Astrocyte of the cerebellum (primary cell): ENCODE results near the gene SMIM32.

Experiments used
- DNase-seq: peaks from one replicate; pipeline ENCODE4 v3.0.0-alpha.2; 2011; ENCODE audit warnings: low read depth
- H3K4me3 ChIP-seq: 2 replicates; pipeline ENCODE4 v1.5.1; 2011; ENCODE audit warnings: mild to moderate bottlenecking, low read depth, low read length, moderate library complexity
- in situ Hi-C: cut with HindIII; loops from 2 replicates; pipeline ENCODE4 v1.10.0; 2017; ENCODE audit warnings: low sequenced_read_pairs
- TF ChIP-seq, protein P1 (sequence below): IDR thresholded peaks from 2 replicates; pipeline ENCODE4 v1.5.1; 2012; ENCODE audit warnings: low read length, low read depth, moderate library complexity, mild to moderate bottlenecking; ENCODE audit errors: missing control alignments

The SMIM32 gene

DNA sequence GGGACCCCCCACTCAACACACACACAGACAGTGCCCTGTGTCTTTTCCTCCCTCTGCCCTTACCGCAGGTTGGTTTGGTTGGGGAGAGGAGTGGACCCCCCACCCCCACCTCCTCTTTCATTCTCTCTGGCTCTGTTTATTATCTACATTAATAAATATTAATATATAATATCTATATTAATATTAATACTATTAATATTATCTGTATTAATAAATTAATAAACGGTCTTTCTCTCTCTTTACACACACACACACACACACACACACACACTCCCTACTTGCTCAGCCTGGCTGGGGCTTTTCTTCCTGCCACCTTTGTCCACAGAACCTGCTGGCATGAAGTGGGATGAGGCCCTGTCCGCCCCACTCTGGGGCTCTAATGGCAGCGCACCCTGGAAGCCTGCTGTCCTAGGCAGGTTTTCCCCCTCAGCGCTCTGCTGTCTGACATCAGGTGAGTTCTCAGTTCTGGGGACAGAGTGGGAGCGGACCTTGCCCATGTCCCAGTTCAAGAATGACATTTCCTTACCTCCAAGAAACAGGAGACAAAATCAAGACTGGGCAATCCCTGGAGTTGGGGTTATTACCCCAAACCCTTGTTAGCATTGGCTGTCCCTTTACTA is 10.5 kb upstream of the SMIM32 start:
- no peak overlapping the region for H3K4me3 ChIP-seq
- in situ Hi-C loops: no loop called here

DNA sequence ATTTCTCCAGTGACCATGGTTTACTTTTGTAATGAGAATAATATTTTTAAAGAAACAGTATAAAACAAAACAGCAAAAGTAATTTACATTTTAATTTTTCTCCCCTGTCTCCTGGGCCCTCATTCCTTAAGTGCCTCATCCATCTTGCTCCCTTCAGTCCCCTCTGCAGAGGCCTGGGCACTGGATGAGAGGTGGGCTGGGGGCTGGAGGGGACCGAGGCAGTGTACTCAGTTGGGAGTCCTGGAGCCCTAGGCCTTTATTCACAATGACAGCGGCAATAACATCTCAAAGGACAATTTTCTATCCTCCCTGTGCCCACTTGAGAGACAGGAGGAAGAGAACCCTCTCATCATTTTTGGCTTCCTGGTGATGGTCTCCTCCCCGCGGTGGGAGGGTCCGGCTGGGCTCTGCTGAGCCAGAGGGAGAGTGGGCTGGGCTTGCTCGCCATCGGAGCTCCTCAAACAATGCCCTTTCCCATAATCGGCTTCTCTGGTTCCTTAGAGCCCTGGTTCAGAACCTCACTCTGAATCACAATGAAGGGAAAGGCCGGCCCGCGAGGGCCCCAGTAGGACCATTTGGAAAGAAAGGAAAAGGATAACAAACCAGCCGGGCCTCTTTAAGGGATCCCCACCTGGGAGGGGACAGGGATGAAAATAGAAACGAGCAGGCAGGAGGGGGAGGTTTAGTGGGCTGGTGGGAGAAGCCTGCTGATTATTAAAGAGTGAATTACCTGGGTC is 9.7 kb upstream of the SMIM32 start:
- no peak overlapping the region for H3K4me3 ChIP-seq
- TF ChIP-seq, protein P1, sequence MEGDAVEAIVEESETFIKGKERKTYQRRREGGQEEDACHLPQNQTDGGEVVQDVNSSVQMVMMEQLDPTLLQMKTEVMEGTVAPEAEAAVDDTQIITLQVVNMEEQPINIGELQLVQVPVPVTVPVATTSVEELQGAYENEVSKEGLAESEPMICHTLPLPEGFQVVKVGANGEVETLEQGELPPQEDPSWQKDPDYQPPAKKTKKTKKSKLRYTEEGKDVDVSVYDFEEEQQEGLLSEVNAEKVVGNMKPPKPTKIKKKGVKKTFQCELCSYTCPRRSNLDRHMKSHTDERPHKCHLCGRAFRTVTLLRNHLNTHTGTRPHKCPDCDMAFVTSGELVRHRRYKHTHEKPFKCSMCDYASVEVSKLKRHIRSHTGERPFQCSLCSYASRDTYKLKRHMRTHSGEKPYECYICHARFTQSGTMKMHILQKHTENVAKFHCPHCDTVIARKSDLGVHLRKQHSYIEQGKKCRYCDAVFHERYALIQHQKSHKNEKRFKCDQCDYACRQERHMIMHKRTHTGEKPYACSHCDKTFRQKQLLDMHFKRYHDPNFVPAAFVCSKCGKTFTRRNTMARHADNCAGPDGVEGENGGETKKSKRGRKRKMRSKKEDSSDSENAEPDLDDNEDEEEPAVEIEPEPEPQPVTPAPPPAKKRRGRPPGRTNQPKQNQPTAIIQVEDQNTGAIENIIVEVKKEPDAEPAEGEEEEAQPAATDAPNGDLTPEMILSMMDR: no peak
- in situ Hi-C loops: no loop called here
- no peak for DNase-seq

More for the DNA sequence above, 10.5 kb upstream of the SMIM32 start:
- no peak for DNase-seq
- TF ChIP-seq, protein P1: no peak

DNA sequence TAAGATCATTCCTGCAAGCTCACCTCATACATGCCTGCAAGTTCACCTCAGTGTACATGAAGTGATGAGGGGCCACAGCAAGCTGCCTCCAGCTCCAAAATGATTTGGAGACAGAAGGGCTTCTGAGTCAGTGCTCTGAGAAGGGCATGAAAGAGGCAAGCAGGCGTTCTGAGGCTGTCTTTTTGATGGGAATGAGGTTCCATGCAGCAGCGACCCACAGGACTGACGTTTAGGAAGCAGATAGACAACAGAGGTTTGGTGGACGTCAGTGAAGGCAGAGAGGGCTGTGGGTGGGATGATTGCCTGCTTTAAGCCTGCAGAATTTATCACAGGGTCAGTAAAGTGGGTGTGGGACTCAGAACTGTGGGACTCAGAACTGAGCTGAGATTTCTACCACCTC is 8.9 kb upstream of the SMIM32 start:
- H3K4me3 ChIP-seq: no peak overlapping the region
- in situ Hi-C loops: no loop called here
- TF ChIP-seq, protein P1: no peak
- DNase-seq: no peak

DNA sequence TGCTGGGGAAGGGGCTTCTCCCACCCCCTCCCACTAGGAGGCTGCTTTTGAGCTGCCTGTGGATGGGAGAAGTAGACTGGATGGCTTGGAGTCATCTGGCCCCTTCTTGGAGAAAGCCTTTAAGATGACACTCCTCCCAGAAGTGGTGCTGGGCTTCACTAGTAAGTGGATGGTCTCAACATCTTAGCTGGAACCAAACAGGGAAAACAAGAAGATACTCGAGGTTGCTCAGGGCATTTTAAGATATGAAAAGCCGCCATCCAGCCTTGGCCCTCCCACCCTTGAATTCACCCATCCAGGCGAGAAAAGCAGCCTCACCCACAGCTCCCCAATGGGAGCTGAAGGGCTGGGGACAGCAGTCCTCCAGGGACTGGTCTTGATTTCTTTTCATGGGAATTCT is 7.8 kb upstream of the SMIM32 start:
- no peak overlapping the region for H3K4me3 ChIP-seq
- TF ChIP-seq, protein P1: no peak
- in situ Hi-C loops: no loop called here

DNA sequence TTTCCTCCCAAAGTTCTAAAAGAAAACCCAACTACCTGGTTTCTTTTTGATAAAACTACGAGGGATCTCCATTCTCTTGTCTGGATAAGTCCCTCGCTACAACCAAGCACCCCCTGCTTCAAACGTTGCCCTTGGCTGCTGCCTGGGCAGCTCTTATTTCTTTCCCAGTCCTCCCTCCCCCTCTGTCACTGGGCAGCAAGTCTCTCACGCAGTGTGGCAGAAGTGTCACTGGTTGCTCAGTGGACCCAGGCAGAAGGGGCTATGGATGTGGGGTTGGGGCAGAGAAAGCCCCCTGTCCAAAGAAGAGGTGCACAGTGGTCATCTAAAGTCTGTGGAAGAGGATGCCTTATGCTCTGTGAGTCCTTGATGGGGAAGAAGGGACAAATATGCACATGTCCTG is 7.2 kb upstream of the SMIM32 start:
- H3K4me3 ChIP-seq: no peak overlapping the region
- in situ Hi-C loops: no loop called here
- no peak for DNase-seq
- TF ChIP-seq, protein P1: no peak

More for the DNA sequence above, 7.8 kb upstream of the SMIM32 start:
- DNase-seq: no peak

DNA sequence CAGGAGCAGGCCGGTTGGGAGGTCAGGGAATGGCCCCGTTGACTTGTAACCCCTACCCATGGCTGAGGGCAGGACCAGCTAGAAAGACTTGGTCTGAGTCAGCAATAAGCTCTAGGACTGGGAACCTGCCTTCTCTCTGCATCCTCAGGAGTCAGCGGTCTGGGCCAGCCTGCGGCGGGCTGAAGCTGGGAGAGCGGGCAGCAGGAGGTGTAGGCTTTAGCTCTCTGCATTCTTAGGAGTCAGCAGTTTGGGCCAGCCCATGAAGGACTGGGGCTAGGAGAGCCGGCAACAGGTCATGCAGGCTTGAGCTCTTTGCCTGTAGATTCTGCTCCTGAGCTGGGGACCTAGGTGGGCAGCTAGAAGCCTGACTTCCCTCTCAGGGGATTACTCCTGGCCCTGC is 6.4 kb upstream of the SMIM32 start:
- TF ChIP-seq, protein P1: no peak
- H3K4me3 ChIP-seq: no peak overlapping the region
- in situ Hi-C loops: no loop called here
- DNase-seq: no peak
